NCI-H2196 treated with DMSO at 0.1 percent for 48 hours (cell line): ENCODE data around the gene OR5M11.
"Not testable (repeated sequence)": the region's sequence is repeated elsewhere in the genome, so short reads cannot be mapped to it uniquely, and the experiment has no call there.

Experiments
- DNase-seq: peaks from one replicate; lab custom pipeline; 2025; ENCODE audit not compliant: unreplicated experiment; lab: John Stamatoyannopoulos, UW

Gene OR5M11

GRCh38 chr11:56543157-56543556 is at the start of gene OR5M11:
Gene OR5M11, minus strand, starts transcription at chr11:56543257. Its CDS starts 0 bp downstream, at chr11:56543257.
- no peak for DNase-seq

DNA sequence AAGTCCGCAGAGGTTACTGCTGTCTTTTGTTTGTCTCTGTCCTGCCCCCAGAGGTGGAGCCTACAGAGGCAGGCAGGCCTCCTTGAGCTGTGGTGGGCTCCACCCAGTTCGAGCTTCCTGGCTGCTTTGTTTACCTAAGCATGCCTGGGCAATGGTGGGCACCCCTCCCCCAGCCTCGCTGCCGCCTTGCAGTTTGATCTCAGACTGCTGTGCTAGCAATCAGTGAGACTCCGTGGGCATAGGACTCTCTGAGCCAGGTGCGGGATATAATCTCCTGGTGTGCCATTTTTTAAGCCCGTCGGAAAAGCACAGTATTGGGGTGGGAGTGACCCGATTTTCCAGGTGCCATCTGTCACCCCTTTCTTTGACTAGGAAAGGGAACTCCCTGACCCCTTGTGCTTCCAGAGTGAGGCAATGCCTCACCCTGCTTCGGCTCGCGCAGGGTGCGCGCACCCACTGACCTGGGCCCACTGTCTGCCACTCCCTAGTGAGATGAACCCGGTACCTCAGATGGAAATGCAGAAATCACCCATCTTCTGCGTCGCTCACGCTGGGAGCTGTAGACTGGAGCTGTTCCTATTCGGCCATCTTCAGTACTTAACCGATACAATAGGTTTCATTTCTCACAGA is 49.1 kb upstream of the OR5M11 start:
- DNase-seq, result not testable (repeated sequence)

- no peak for DNase-seq
Measured at GRCh38 chr11:56577621-56578020, 34.6 kb upstream of the OR5M11 start, which contains the start of gene OR5M10. Gene OR5M10, minus strand, starts transcription at chr11:56577721. Its CDS starts 0 bp downstream, at chr11:56577721.

DNA sequence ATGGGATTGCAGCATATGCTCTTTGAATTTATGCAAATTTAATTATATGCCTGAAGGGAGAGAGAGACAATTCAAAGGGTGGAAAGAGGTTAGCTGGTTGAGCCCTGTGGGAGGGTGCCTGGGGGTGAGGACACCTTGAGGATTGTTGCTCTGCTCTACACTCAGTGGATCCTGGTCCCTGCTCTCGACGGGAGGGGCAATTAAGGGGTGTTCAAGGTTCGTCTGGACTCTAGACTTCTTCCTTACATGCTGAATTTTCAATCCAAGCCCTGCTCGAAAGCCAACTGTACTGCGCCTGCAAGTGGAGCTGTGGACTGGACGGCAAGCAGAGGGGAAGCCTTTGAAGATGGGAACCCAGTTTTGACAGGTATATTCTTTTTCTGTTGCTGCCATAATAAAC is 15.5 kb upstream of the OR5M11 start:
- DNase-seq, result no peak

- DNase-seq, result not testable (repeated sequence)
Measured at GRCh38 chr11:56554691-56555090, 11.6 kb upstream of the OR5M11 start.

DNA sequence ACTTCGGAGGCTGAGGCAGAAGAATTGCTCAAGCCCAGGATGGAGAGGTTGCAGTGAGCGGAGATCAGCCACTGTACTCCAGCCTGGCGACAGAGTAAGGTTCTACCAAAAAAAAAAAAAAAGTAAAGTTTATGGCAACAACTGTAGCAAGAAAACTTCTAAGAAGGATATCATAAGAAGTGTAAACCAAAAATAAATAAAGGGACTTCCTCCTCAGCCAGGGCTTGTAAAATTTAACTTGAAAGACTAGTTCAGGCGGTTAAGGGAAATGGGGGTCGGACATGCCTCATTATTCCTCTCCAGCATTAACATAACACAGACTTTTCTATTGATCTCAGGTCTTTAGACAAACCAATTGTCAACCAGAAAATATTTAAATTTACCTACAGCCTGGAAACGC is 2.5 kb upstream of the OR5M11 start:
- no peak for DNase-seq

- no peak for DNase-seq
Measured at GRCh38 chr11:56543739-56544138, 682 bp upstream of the OR5M11 start.

GRCh38 chr11:56533054-56533740 is 9.9 kb downstream of the OR5M11 start:
- no peak for DNase-seq

GRCh38 chr11:56531856-56532255 is 11.2 kb downstream of the OR5M11 start:
- no peak for DNase-seq

DNA sequence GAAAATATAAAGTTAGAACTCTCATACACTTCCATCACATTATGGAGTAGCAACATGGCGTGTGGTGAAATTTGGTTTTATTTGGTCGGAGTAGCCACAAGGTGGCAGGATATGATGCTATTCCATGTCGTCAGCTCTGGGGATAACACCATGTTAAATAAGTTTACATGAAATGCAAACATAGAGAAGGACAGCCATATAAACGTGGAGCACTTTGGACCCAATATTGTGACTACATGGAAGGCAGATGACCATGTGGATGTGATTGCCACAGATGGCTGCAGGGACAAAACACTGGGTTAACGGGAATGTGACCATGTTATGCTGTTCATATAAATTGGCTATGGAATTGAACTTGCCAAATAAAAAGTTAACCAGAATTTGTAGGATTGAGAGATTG is 21.0 kb downstream of the OR5M11 start:
- no peak for DNase-seq

- no peak for DNase-seq
Measured at GRCh38 chr11:56513280-56513679, 29.8 kb downstream of the OR5M11 start.

- no peak for DNase-seq
Measured at GRCh38 chr11:56509439-56509838, 33.6 kb downstream of the OR5M11 start.

DNA sequence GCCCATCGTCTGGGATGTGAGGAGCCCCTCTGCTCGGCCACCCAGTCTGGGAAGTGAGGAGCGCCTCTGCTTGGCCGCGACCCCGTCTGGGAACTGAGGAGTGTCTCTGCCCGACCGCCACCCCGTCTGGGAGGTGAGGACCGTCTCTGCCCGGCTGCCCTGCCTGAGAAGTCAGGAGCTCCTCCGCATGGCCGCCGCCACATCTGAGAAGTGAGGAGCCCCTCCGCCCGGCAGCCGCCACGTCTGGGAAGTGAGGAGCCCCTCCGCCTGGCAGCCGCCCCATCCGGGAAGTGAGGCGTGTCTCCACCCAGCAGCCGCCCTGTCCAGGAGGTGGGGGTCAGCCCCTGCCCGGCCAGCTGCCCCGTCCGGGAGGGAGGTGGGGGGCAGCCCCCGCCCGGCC is 46.0 kb downstream of the OR5M11 start:
- DNase-seq, result no peak

DNA sequence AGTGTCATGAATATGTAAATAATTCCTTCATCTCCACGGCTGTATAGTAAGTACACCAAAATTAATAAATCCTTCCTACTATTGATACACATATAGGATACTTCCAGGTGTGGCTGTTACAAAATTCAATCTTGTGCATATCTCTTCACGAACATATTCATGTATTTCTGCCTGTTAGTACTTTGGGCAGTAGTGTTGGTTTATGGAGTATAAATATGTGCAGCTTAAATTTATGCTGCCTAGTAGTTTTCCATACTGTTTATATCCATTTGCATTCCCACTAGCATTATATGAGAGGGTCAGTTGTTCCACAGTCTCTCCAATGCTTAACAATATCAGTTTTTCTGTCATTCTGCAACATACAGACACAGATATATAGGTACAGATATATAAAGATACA is 47.9 kb downstream of the OR5M11 start:
- no peak for DNase-seq
